Measurements from ENCODE around the gene CACNG5. TPM values are rescaled to one million over a fixed set of nuclear protein-coding genes. Genes with fewer than 3 reads are reported as not detected.

CACNG5 gene
- polyA plus RNA-seq, 4 donors, result 0.06 TPM; not detected in 3

GRCh38 chr17:66829883-66830282 is 5.0 kb upstream of the CACNG5 start:
- no peaks in the 10 kb centered on the region for H3K9me3 ChIP-seq (ENCODE audit: control insufficient read depth in 2 of 2, insufficient read depth in 1 of 2, low read depth in 1 of 2, low read length in 1 of 2)
- H3K4me1 ChIP-seq (ENCODE audit: control insufficient read depth in 3 of 3, insufficient read depth in 2 of 3, low read depth in 1 of 3, low read length in 2 of 3), result peaks cover 0 to 2% (median 0%) of the 10 kb centered on the region in 3 donors
- FAIRE-seq (no peak), DNase-seq (no peak)
- no peak overlapping the region for H3K4me3 ChIP-seq (ENCODE audit: low read depth in 1 of 3, low read length in 3 of 3)
- no peak overlapping the region for H3K27ac ChIP-seq (ENCODE audit: low read depth in 1 of 3, low read length in 2 of 3)
- H3K27me3 ChIP-seq (ENCODE audit: control insufficient read depth in 3 of 3, insufficient read depth in 3 of 3, low read length in 3 of 3), result peaks cover 0 to 17% (median 11%) of the 10 kb centered on the region in 3 donors
- no peaks in the 10 kb centered on the region for H3K36me3 ChIP-seq (ENCODE audit: control insufficient read depth in 3 of 3, insufficient read depth in 2 of 3, low read depth in 1 of 3, low read length in 3 of 3)
- WGBS, 3 donors, result 14 to 18% (median 15%) methylated on average over 10 of the region's 10 CpGs

- Histone ChIP-seq H3K9me3 (ENCODE audit: control insufficient read depth in 2 of 2, insufficient read depth in 1 of 2, low read depth in 1 of 2, low read length in 1 of 2) (no peaks in the 10 kb centered on the region), H3K4me1 (ENCODE audit: control insufficient read depth in 3 of 3, insufficient read depth in 2 of 3, low read depth in 1 of 3, low read length in 2 of 3) (peaks cover 0 to 2% (median 0%) of the 10 kb centered on the region in 3 donors), H3K4me3 (ENCODE audit: low read depth in 1 of 3, low read length in 3 of 3) (no peak overlapping the region), H3K27ac (ENCODE audit: low read depth in 1 of 3, low read length in 2 of 3) (no peak overlapping the region), H3K27me3 (ENCODE audit: control insufficient read depth in 3 of 3, insufficient read depth in 3 of 3, low read length in 3 of 3) (peaks cover 0 to 22% (median 16%) of the 10 kb centered on the region in 3 donors), H3K36me3 (ENCODE audit: control insufficient read depth in 3 of 3, insufficient read depth in 2 of 3, low read depth in 1 of 3, low read length in 3 of 3) (no peaks in the 10 kb centered on the region)
- no peak for FAIRE-seq
- DNase-seq, result no peak
- WGBS, 3 donors, result 29 to 39% (median 30%) methylated on average over 4 of the region's 4 CpGs
These were observed 4.5 kb upstream of the CACNG5 start for GRCh38 chr17:66830451-66830850.

DNA sequence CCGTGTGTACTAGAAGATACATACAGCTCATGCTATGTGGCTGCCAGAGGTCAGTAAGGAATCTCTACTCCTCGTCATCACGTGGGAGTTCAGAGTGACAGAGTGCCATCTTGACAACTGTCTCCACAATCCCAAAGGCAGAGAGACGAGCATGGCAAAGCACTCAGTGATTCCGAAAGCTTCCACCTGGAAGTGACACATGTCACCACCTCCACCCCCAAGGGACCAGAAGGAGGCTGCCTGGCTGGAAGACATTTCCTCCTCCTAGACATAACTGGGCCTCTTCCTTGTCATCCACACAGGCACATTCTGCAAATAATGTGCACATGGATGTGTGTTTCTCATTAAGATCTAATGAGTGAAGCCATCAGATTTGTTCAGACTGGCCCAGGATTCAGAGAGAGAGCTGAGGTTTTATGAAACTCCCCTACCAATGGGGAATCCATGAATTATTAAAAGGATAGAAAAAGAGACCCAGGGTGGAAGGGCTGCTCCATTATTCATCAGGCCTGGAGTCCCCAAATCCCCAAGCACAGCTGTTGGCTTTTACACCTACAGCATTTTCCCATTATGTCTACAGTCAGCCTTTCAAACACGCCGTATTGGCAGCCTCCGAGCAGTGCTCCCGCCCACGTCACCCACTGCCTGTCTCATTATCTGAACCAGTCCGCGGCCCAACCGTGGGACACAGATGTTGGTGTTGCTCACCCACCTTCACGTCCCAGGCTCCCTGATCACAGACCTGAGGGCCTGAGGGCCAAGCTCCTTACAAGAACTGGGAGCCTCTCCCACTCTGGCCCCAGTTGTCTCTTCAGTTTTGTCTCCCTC is 3.3 kb upstream of the CACNG5 start:
- FAIRE-seq (no peak), DNase-seq (no peak)
- Histone ChIP-seq H3K9me3 (ENCODE audit: control insufficient read depth in 2 of 2, insufficient read depth in 1 of 2, low read depth in 1 of 2, low read length in 1 of 2) (no peaks in the 10 kb centered on the region), H3K27ac (ENCODE audit: low read depth in 1 of 3, low read length in 2 of 3) (no peak overlapping the region), H3K27me3 (ENCODE audit: control insufficient read depth in 3 of 3, insufficient read depth in 3 of 3, low read length in 3 of 3) (peaks cover 0 to 33% (median 23%) of the 10 kb centered on the region in 3 donors), H3K4me1 (ENCODE audit: control insufficient read depth in 3 of 3, insufficient read depth in 2 of 3, low read depth in 1 of 3, low read length in 2 of 3) (peaks cover 0 to 2% (median 0%) of the 10 kb centered on the region in 3 donors), H3K4me3 (ENCODE audit: low read depth in 1 of 3, low read length in 3 of 3) (no peak overlapping the region), H3K36me3 (ENCODE audit: control insufficient read depth in 3 of 3, insufficient read depth in 2 of 3, low read depth in 1 of 3, low read length in 3 of 3) (no peaks in the 10 kb centered on the region)
- WGBS, 3 donors, result 83 to 85% (median 84%) methylated on average over 14 of the region's 14 CpGs

DNA sequence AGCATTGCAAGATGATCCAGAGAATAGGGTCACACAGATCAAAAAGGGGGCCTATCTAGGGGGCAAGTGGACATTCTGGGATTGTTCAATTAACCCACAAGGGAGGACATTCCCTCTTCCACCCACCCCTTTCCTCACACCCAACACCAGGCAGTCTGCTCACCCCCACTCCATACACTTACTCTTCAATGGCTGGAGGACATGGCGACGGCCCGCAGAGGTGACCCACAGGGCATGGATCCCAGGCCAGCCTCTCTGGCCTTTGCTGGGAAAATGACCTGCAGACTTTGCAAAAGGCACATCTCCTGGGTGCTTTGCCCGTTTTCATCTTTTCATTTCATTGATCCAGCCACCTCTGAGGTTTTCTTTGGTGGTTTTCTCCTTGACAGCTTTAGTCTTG is 1.7 kb upstream of the CACNG5 start:
- Histone ChIP-seq H3K9me3 (ENCODE audit: control insufficient read depth in 2 of 2, insufficient read depth in 1 of 2, low read depth in 1 of 2, low read length in 1 of 2) (no peaks in the 10 kb centered on the region), H3K27me3 (ENCODE audit: control insufficient read depth in 3 of 3, insufficient read depth in 3 of 3, low read length in 3 of 3) (peaks cover 0 to 38% (median 27%) of the 10 kb centered on the region in 3 donors), H3K27ac (ENCODE audit: low read depth in 1 of 3, low read length in 2 of 3) (no peak overlapping the region), H3K4me1 (ENCODE audit: control insufficient read depth in 3 of 3, insufficient read depth in 2 of 3, low read depth in 1 of 3, low read length in 2 of 3) (peaks cover 0 to 2% (median 0%) of the 10 kb centered on the region in 3 donors), H3K4me3 (ENCODE audit: low read depth in 1 of 3, low read length in 3 of 3) (no peak overlapping the region), H3K36me3 (ENCODE audit: control insufficient read depth in 3 of 3, insufficient read depth in 2 of 3, low read depth in 1 of 3, low read length in 3 of 3) (no peaks in the 10 kb centered on the region)
- DNase-seq, result no peak
- 89 to 91% (median 91%) methylated on average over 4 of the region's 4 CpGs for WGBS, 3 donors
- FAIRE-seq, result no peak

DNA sequence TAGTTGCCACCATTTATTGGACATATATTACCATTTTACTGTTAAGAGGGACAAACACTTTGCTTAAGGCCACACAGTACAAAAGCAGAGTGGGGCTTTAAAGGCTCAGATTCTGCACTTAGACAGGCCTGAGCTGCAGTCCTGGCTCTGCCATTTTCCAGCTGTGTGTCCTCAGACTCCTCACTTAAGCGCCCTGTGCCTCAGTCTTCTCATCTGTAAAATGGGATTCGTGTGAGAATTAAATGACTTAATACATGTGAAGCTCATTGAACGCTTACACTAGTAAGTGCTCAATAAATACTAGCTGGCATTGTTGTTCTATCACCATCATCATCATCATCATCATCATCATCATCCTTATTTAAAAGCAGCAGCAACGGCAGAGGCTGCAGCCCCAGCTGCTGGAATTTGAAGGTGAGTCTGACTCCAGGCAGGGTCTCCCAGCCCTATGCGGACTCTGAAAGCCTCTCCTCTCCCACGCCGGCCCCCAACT is 445 bp upstream of the CACNG5 start:
- Histone ChIP-seq H3K4me3 (ENCODE audit: low read depth in 1 of 3, low read length in 3 of 3) (no peak overlapping the region), H3K27ac (ENCODE audit: low read depth in 1 of 3, low read length in 2 of 3) (no peak overlapping the region), H3K27me3 (ENCODE audit: control insufficient read depth in 3 of 3, insufficient read depth in 3 of 3, low read length in 3 of 3) (peaks cover 0 to 38% (median 27%) of the 10 kb centered on the region in 3 donors), H3K9me3 (ENCODE audit: control insufficient read depth in 2 of 2, insufficient read depth in 1 of 2, low read depth in 1 of 2, low read length in 1 of 2) (no peaks in the 10 kb centered on the region), H3K4me1 (ENCODE audit: control insufficient read depth in 3 of 3, insufficient read depth in 2 of 3, low read depth in 1 of 3, low read length in 2 of 3) (peaks cover 0 to 2% (median 0%) of the 10 kb centered on the region in 3 donors), H3K36me3 (ENCODE audit: control insufficient read depth in 3 of 3, insufficient read depth in 2 of 3, low read depth in 1 of 3, low read length in 3 of 3) (no peaks in the 10 kb centered on the region)
- DNase-seq, result no peak
- 35 to 39% (median 38%) methylated on average over 7 of the region's 7 CpGs for WGBS, 3 donors
- no peak for FAIRE-seq

GRCh38 chr17:66835476-66835875 is 559 bp downstream of the CACNG5 start:
- no peaks in the 10 kb centered on the region for H3K9me3 ChIP-seq (ENCODE audit: control insufficient read depth in 2 of 2, insufficient read depth in 1 of 2, low read depth in 1 of 2, low read length in 1 of 2)
- H3K4me1 ChIP-seq (ENCODE audit: control insufficient read depth in 3 of 3, insufficient read depth in 2 of 3, low read depth in 1 of 3, low read length in 2 of 3), result peaks cover 0 to 2% (median 0%) of the 10 kb centered on the region in 3 donors
- H3K4me3 ChIP-seq (ENCODE audit: low read depth in 1 of 3, low read length in 3 of 3), result no peak overlapping the region
- H3K27me3 ChIP-seq (ENCODE audit: control insufficient read depth in 3 of 3, insufficient read depth in 3 of 3, low read length in 3 of 3), result peaks cover 0 to 38% (median 25%) of the 10 kb centered on the region in 3 donors
- H3K27ac ChIP-seq (ENCODE audit: low read depth in 1 of 3, low read length in 2 of 3), result no peak overlapping the region
- no peak for DNase-seq
- no peaks in the 10 kb centered on the region for H3K36me3 ChIP-seq (ENCODE audit: control insufficient read depth in 3 of 3, insufficient read depth in 2 of 3, low read depth in 1 of 3, low read length in 3 of 3)
- no peak for FAIRE-seq
- 32 to 48% (median 44%) methylated on average over 16 of the region's 16 CpGs for WGBS, 3 donors

DNA sequence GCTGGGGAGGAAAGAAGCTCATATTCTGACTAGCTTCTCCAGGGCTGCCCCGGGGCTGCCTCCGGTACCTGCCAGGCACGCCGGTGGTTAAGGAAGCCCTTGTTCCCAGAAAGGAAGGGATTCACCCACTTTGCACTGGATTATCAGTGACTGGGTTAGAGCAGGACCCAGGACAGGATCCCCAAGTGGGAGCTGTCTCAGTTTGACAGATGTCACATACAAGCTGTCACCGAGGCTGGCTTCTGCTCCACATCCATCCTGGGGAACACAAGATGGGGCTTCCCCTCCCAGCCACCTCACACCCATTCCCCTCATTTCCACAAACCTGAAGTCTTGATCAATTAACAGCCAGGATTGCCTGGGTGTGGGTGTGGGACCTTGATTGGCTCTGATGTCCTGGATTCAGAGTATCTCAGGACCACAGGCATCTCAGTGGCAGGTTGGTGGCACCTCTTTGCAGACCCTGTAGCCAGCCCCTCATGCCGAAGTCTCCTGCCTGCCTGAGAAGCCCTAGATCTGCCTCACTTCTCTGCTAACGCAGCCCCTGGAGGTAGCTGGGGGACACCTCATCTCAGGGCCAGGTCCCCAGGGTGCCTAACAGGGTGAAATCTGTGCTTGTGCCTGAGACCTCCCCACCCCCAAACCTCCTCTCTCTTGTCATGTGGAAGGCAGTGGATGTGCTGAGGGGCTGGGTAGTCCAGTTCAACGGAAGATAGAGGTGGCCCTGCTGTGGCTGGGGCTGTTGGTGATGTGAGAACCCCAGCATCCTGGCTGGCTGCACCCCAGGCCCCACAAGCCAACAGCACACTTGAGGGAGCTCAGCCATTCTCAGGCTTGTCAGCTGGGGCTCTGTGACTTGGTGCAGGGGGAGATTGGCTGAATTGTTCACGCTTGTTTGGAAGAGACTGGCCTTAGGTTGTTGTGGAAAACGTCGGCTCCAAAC is 1.4 kb downstream of the CACNG5 start:
- WGBS, 3 donors, result 52 to 69% (median 66%) methylated on average over 11 of the region's 11 CpGs
- no peak for FAIRE-seq
- peaks cover 0 to 38% (median 25%) of the 10 kb centered on the region in 3 donors for H3K27me3 ChIP-seq (ENCODE audit: control insufficient read depth in 3 of 3, insufficient read depth in 3 of 3, low read length in 3 of 3)

GRCh38 chr17:66837226-66837625 is 2.3 kb downstream of the CACNG5 start:
- WGBS, 3 donors, result 73 to 83% (median 82%) methylated on average over 1 of the region's 1 CpG
- Histone ChIP-seq H3K27me3 (ENCODE audit: control insufficient read depth in 3 of 3, insufficient read depth in 3 of 3, low read length in 3 of 3) (peaks cover 0 to 38% (median 25%) of the 10 kb centered on the region in 3 donors), H3K36me3 (ENCODE audit: control insufficient read depth in 3 of 3, insufficient read depth in 2 of 3, low read depth in 1 of 3, low read length in 3 of 3) (no peaks in the 10 kb centered on the region), H3K9me3 (ENCODE audit: control insufficient read depth in 2 of 2, insufficient read depth in 1 of 2, low read depth in 1 of 2, low read length in 1 of 2) (no peaks in the 10 kb centered on the region), H3K27ac (ENCODE audit: low read depth in 1 of 3, low read length in 2 of 3) (no peak overlapping the region), H3K4me1 (ENCODE audit: control insufficient read depth in 3 of 3, insufficient read depth in 2 of 3, low read depth in 1 of 3, low read length in 2 of 3) (peaks cover 0 to 2% (median 0%) of the 10 kb centered on the region in 3 donors), H3K4me3 (ENCODE audit: low read depth in 1 of 3, low read length in 3 of 3) (no peak overlapping the region)
- FAIRE-seq, result no peak
- no peak for DNase-seq

More for the DNA sequence above, 1.4 kb downstream of the CACNG5 start:
- peaks cover 0 to 2% (median 0%) of the 10 kb centered on the region in 3 donors for H3K4me1 ChIP-seq (ENCODE audit: control insufficient read depth in 3 of 3, insufficient read depth in 2 of 3, low read depth in 1 of 3, low read length in 2 of 3)
- no peaks in the 10 kb centered on the region for H3K9me3 ChIP-seq (ENCODE audit: control insufficient read depth in 2 of 2, insufficient read depth in 1 of 2, low read depth in 1 of 2, low read length in 1 of 2)
- no peaks in the 10 kb centered on the region for H3K36me3 ChIP-seq (ENCODE audit: control insufficient read depth in 3 of 3, insufficient read depth in 2 of 3, low read depth in 1 of 3, low read length in 3 of 3)
- H3K4me3 ChIP-seq (ENCODE audit: low read depth in 1 of 3, low read length in 3 of 3), result no peak overlapping the region
- H3K27ac ChIP-seq (ENCODE audit: low read depth in 1 of 3, low read length in 2 of 3), result no peak overlapping the region
- DNase-seq, result no peak
